GM23248 (cell line): ENCODE data around the gene TRIM37. TPM values are rescaled to one million over a fixed set of nuclear protein-coding genes. Genes with fewer than 3 reads are reported as not detected.

Experiments used
- DNase-seq: peaks from one replicate; pipeline ENCODE4 v3.0.0-alpha.2; 2015
- H2AFZ ChIP-seq: fragments of 200-600 bp; sonication (generic); 2 replicates; pipeline ENCODE4 v1.6.1; 2016; ENCODE audit warnings: antibody characterized with exemption
- H3F3A ChIP-seq: fragments of 200-600 bp; sonication (generic); 2 replicates; pipeline ENCODE4 v1.6.1; 2016; ENCODE audit warnings: mild to moderate bottlenecking, antibody characterized with exemption, mixed run types; ENCODE audit not compliant: insufficient read depth
- H3K27ac ChIP-seq: fragments of 200-600 bp; sonication (generic); 2 replicates; pipeline ENCODE4 v1.5.1; 2016; ENCODE audit warnings: mild to moderate bottlenecking
- H3K27me3 ChIP-seq: fragments of 200-600 bp; sonication (generic); replicated peaks from 2 replicates; pipeline ENCODE4 v1.6.1; 2016; ENCODE audit warnings: mild to moderate bottlenecking; ENCODE audit not compliant: insufficient read depth
- H3K36me3 ChIP-seq: fragments of 200-600 bp; sonication (generic); 2 replicates; pipeline ENCODE4 v1.6.1; 2016; ENCODE audit warnings: low read depth, mild to moderate bottlenecking
- H3K4me1 ChIP-seq: fragments of 200-600 bp; sonication (generic); 2 replicates; pipeline ENCODE4 v1.6.1; 2016; ENCODE audit warnings: mild to moderate bottlenecking; ENCODE audit not compliant: insufficient read depth
- H3K4me2 ChIP-seq: fragments of 200-600 bp; sonication (generic); one replicate; pipeline ENCODE4 v1.6.1; 2016; ENCODE audit warnings: mild to moderate bottlenecking; ENCODE audit not compliant: unreplicated experiment
- H3K4me3 ChIP-seq: fragments of 200-600 bp; sonication (generic); 2 replicates; pipeline ENCODE4 v1.5.1; 2016; ENCODE audit warnings: mild to moderate bottlenecking
- H3K79me2 ChIP-seq: fragments of 200-600 bp; sonication (generic); 2 replicates; pipeline ENCODE4 v1.6.1; 2016; ENCODE audit warnings: mild to moderate bottlenecking; ENCODE audit not compliant: insufficient read depth
- H3K9ac ChIP-seq: fragments of 200-600 bp; sonication (generic); 2 replicates; pipeline ENCODE4 v1.6.1; 2016; ENCODE audit warnings: mild to moderate bottlenecking
- H3K9me2 ChIP-seq: fragments of 200-600 bp; sonication (generic); 2 replicates; pipeline ENCODE4 v1.6.1; 2016; ENCODE audit warnings: mixed run types, mild to moderate bottlenecking, moderate library complexity; ENCODE audit not compliant: insufficient read depth
- H3K9me3 ChIP-seq: fragments of 200-600 bp; sonication (generic); one replicate; pipeline ENCODE4 v1.6.1; 2017; ENCODE audit warnings: low read depth
- H4K20me1 ChIP-seq: fragments of 200-600 bp; sonication (generic); 2 replicates; pipeline ENCODE4 v1.6.0; 2016; ENCODE audit not compliant: insufficient read depth
- EZH2 ChIP-seq: fragments of 200-600 bp; sonication (generic); IDR thresholded peaks from 2 replicates; pipeline ENCODE4 v1.6.1; 2018; ENCODE audit warnings: antibody characterized with exemption, mild to moderate bottlenecking; ENCODE audit not compliant: insufficient read depth, poor library complexity, severe bottlenecking
- EZH2phosphoT487 ChIP-seq: fragments of 200-600 bp; sonication (generic); IDR thresholded peaks from 2 replicates; pipeline ENCODE4 v1.6.1; 2018; ENCODE audit warnings: antibody characterized with exemption, moderate library complexity, mild to moderate bottlenecking, low read depth; ENCODE audit not compliant: insufficient read depth
- WGBS, 2 experiments: methylation state at CpG; one replicate each; pipeline ENCODE4 v1.1.6; 2015 to 2017; ENCODE audit warnings: low lambda C conversion rate in 2 of 2, low coverage in 1 of 2; ENCODE audit errors: missing lambda C conversion rate in 2 of 2; 5-methylcytosine and 5-hydroxymethylcytosine counted together
- in situ Hi-C: fragments of 300-500 bp; cut with MboI; formaldehyde crosslinking; loops from 2 replicates; pipeline ENCODE4 v1.15.0; 2020
- polyA plus RNA-seq: library from polyadenylated mRNA; unstranded; fragments of >200 nt; fragmentation: Nextera tagmentation; extraction: Ambion mirVana; gene quantifications from 2 replicates; pipeline ENCODE4 v1.2.1, GENCODE V29; 2016
- total RNA-seq: library from RNA; depleted of rRNA; stranded (reverse); fragments of >200 nt; shearing (Covaris generic); gene quantifications from 2 replicates; pipeline ENCODE4 v1.2.3, GENCODE V29; 2014

Gene TRIM37
- total and polyA plus RNA-seq, 2 experiments from 2014 or later, result 17.1 to 23.7 TPM

- no peak overlapping the region for H3K9ac ChIP-seq
- H3F3A ChIP-seq, result no peaks in the 10 kb centered on the region
- no peak overlapping the region for H3K4me3 ChIP-seq
- no peaks in the 10 kb centered on the region for H3K79me2 ChIP-seq
- no peaks in the 10 kb centered on the region for H3K9me3 ChIP-seq
- no peak overlapping the region for H3K27ac ChIP-seq
- no peaks in the 10 kb centered on the region for H3K9me2 ChIP-seq
- in situ Hi-C loops, result no loop called here
- no peaks in the 10 kb centered on the region for H3K27me3 ChIP-seq
- H3K36me3 ChIP-seq, result peaks cover 4% of the 10 kb centered on the region; the same call in 1 of the 2 replicates
- H3K4me2 ChIP-seq, result no peak overlapping the region
- H3K4me1 ChIP-seq, result 0 out of 2 replicates have a peak, but pooled peaks cover 4% of the 10 kb centered on the region
- TF ChIP-seq EZH2phosphoT487, result no peak
- no peak for TF ChIP-seq EZH2
- H2AFZ ChIP-seq, result no peak overlapping the region
- no peak for DNase-seq
- no peaks in the 10 kb centered on the region for H4K20me1 ChIP-seq
- 95 to 100% methylated on average over 1 of the region's 1 CpG for WGBS, 2 experiments
Measured at GRCh38 chr17:59000022-59000421, 106.7 kb downstream of the TRIM37 start.

GRCh38 chr17:58999500-58999899 is 107.2 kb downstream of the TRIM37 start:
- H3K79me2 ChIP-seq, result no peaks in the 10 kb centered on the region
- TF ChIP-seq EZH2phosphoT487 (no peak), EZH2 (no peak)
- H3K27me3 ChIP-seq, result no peaks in the 10 kb centered on the region
- in situ Hi-C loops, result loop anchor here (10.0 kb wide), 1 partner anchor 295 kb away; no protein-coding TSS in a partner anchor
- no peaks in the 10 kb centered on the region for H3F3A ChIP-seq
- 100% methylated on average over 1 of the region's 1 CpG for WGBS, 2 experiments
- H2AFZ ChIP-seq, result no peak overlapping the region
- H3K9me3 ChIP-seq, result no peaks in the 10 kb centered on the region
- peaks cover 4% of the 10 kb centered on the region; the same call in 1 of the 2 replicates for H3K36me3 ChIP-seq
- no peak overlapping the region for H3K4me3 ChIP-seq
- DNase-seq, result no peak
- no peak overlapping the region for H3K4me2 ChIP-seq
- no peak overlapping the region for H3K9ac ChIP-seq
- H4K20me1 ChIP-seq, result no peaks in the 10 kb centered on the region
- no peak overlapping the region for H3K27ac ChIP-seq
- H3K9me2 ChIP-seq, result no peaks in the 10 kb centered on the region
- H3K4me1 ChIP-seq, result 0 out of 2 replicates have a peak, but pooled peaks cover 4% of the 10 kb centered on the region

GRCh38 chr17:58998871-58999270 is 107.8 kb downstream of the TRIM37 start:
- DNase-seq, result no peak
- H3K9ac ChIP-seq, result no peak overlapping the region
- H3F3A ChIP-seq, result no peaks in the 10 kb centered on the region
- WGBS, 2 experiments, result 90 to 91% methylated on average over 4 of the region's 4 CpGs
- no peaks in the 10 kb centered on the region for H4K20me1 ChIP-seq
- peaks cover 4% of the 10 kb centered on the region; the same call in 1 of the 2 replicates for H3K36me3 ChIP-seq
- H3K9me2 ChIP-seq, result no peaks in the 10 kb centered on the region
- in situ Hi-C loops, result loop anchor here (10.0 kb wide), 1 partner anchor 294 kb away; no protein-coding TSS in a partner anchor
- no peak overlapping the region for H3K4me3 ChIP-seq
- no peak for TF ChIP-seq EZH2phosphoT487
- TF ChIP-seq EZH2, result no peak
- H3K27ac ChIP-seq, result no peak overlapping the region
- H2AFZ ChIP-seq, result no peak overlapping the region
- H3K27me3 ChIP-seq, result no peaks in the 10 kb centered on the region
- H3K4me2 ChIP-seq, result no peak overlapping the region
- H3K4me1 ChIP-seq, result 0 out of 2 replicates have a peak, but pooled peaks cover 4% of the 10 kb centered on the region
- H3K79me2 ChIP-seq, result no peaks in the 10 kb centered on the region
- no peaks in the 10 kb centered on the region for H3K9me3 ChIP-seq

- H2AFZ ChIP-seq, result no peak overlapping the region
- no peaks in the 10 kb centered on the region for H4K20me1 ChIP-seq
- no peak overlapping the region for H3K27ac ChIP-seq
- 83 to 88% methylated on average over 7 of the region's 7 CpGs for WGBS, 2 experiments
- H3K27me3 ChIP-seq, result no peaks in the 10 kb centered on the region
- no peak overlapping the region for H3K9ac ChIP-seq
- H3F3A ChIP-seq, result no peaks in the 10 kb centered on the region
- no peak overlapping the region for H3K4me3 ChIP-seq
- H3K4me1 ChIP-seq, result peaks cover 8% of the 10 kb centered on the region; the same call in 1 of the 2 replicates
- H3K79me2 ChIP-seq, result no peaks in the 10 kb centered on the region
- in situ Hi-C loops, result loop anchor here (10.0 kb wide), 1 partner anchor 293 kb away; no protein-coding TSS in a partner anchor
- TF ChIP-seq EZH2, result no peak
- no peak for TF ChIP-seq EZH2phosphoT487
- H3K9me3 ChIP-seq, result no peaks in the 10 kb centered on the region
- DNase-seq, result peak; percentile 7
- no peaks in the 10 kb centered on the region for H3K9me2 ChIP-seq
- H3K4me2 ChIP-seq, result no peak overlapping the region
- peaks cover 4% of the 10 kb centered on the region; the same call in 1 of the 2 replicates for H3K36me3 ChIP-seq
Measured at GRCh38 chr17:58997756-58998553, 108.7 kb downstream of the TRIM37 start.
